HG02884 (cell line): ENCODE data around the gene EPB41L2.
"Not testable (repeated sequence)": the region's sequence is repeated elsewhere in the genome, so short reads cannot be mapped to it uniquely, and the experiment has no call there.

ENCODE experiments used
- ATAC-seq: cut with Tn5 transposase; IDR thresholded peaks from one replicate; pipeline ENCODE4 v1.9.1; 2021; ENCODE audit warnings: mild to moderate bottlenecking, moderate library complexity; ENCODE audit not compliant: unreplicated experiment

EPB41L2 gene

DNA sequence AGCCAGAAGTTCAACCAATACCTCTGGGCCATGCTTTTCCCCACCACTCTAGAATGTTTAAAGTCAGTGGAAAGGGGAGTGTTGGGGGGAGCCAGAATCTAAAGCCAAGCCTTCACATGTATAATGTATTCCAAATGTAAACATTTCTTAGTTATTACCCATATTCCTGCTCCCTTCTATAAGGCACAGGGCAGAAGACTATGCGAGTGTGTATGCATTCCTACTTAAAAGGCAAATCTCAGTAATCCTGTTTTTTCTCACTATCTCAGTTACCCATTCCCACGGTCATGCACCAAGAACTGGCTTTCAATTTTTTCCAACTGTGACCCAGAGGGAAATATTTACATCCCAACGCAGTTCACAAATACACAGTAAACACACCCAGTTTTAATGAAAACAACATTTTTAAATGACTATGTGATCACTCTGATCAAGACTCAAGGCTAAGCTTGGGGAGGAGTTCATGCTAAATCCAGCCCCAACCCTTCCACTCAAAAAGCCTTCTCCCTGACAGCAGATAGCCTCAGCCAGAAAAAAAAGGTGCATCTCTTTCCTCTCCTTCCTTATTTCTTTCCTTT lies 57.5 kb downstream of the EPB41L2 start:
- no peak for ATAC-seq

DNA sequence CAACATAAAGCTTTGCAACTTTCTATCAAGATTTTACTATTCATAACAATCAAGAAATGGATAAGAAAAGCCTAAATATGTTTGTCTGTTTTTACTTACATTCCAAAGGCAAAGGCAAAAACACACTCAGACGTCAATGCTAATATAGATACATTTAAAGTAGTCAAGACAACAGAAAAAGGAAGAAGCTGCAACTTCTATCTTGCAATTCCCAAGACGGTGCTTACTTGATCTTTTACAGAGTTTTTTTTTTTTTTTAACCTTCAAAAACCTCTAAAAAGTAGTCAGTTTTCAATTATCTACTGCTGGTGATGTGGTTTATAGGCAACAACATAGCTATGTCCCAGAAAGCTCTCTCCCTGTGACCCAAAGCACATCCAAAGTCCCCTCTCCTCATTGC lies 58.1 kb downstream of the EPB41L2 start:
- no peak for ATAC-seq

DNA sequence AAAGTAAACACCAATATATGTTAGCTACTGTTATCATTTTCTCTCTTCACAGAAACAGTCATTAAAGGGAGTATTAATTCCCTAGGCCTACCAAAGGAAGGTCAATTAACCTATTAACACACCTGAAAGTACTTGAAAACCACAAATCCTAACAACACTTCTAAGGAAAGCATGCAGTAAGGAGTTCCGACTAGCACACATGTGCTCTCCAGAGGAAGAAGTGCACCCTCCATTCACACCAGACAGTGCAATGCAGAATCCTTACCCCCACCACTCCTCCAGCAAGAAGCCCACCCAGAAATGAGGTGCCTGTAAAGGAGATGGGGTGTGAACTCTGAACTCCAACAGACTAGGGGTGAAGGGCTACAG lies 58.7 kb downstream of the EPB41L2 start:
- ATAC-seq: no peak

DNA sequence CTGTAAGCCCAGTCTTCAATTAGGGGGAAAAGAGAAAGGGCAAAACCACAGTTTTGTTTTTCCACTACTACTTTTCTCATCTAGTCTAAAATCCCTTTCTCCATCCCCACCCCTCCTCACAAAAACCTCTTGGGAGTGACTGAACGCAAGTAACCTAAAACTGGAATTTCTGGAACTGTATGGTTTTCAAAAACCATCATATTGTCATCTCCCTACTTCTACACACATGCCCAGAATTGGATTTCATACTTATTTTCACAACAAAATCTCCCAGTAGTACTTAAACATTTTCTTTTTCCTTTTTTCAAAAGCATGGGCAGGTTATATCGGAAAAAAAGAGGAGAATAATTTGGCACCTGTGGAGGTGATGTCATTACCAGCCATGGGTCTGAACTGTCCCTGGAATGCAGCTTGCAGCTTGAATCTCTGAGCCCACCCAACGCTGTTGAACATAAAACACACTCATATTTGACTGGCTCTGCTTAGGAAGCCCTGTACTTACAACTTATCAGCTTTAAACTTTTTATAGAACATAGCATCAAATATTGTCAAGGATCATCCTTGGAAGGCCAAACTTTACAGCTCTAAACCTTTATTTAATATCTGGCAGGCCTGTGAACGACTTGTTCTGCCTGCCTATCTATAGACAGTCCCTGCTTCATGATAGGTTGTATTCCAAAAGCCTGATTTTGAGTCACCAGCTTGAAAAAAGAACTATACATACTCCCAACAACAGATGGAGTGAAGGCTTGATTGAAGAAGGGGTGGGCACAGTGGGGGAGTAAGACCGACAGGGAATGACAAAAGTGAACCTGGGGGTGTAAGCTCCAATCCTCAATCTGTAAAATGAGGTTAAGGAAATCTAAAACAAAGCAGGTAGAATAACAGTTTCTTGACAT lies 59.3 kb downstream of the EPB41L2 start:
- ATAC-seq: no peak

- ATAC-seq: no peak
Observed at GRCh38 chr6:131002661-131002980, 60.4 kb downstream of the EPB41L2 start.

DNA sequence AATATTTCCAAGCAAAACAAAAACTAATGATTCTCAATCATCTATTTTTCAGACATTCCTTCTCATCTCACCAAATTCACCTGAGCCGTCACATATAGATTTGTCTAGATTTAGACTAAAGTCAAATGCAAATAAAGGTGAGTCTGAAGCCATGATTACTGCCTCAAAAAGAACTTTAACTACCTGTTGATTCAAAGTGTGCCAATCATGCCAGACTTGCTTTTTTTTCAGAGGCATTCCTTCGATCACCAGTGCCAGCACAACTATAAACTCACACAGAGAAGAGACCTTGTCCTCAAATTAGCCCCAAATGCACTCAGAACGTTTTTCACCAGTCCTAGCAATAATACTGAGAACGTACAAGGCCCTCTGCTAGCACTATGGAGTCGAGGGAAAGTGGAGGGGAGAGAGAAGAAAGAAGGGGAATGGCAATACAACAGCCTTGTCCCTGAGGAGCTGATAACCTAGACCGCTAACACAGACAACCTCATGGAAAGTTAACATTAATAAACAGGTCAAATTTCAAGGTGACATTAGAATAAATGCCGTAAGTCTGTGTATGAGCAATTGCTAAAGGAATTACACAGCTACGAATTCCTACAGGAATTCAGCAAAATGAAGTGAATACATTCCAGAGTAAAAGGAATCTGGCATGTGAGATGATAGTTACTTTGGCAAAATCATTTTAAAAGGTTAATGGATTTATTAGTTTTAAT lies 60.9 kb downstream of the EPB41L2 start:
- ATAC-seq: no peak

DNA sequence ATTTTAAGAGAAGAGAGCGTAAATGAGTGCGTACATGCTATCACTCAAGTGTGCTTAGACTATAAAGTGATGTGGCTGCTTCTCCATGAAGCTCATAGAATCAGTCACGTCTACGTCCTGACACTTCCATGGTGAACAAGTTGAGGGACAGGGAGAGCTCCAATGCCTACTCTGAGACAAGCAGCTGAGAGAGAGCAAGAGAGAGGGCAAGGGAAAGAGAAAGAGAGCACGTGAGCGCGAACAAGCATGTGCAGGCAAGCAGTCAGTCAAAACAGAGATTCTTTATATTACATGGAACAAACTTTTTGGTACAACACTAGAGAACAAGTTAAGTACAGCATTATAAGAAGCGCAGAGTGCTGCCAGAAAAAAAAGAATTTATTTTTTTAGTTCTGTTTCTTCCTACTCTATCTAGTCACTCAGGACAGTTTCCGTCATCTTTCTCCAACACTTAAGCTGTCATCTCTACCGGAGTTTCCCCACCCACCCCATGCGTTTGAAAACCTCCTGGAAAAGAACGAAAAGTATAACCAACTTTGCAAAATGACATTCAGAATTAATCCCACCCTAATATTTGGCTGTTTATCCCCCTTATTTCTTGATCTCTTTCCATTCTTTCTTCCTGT lies 61.8 kb downstream of the EPB41L2 start:
- no peak for ATAC-seq

- ATAC-seq: no peak
Observed at GRCh38 chr6:131000544-131000943, 62.5 kb downstream of the EPB41L2 start.

DNA sequence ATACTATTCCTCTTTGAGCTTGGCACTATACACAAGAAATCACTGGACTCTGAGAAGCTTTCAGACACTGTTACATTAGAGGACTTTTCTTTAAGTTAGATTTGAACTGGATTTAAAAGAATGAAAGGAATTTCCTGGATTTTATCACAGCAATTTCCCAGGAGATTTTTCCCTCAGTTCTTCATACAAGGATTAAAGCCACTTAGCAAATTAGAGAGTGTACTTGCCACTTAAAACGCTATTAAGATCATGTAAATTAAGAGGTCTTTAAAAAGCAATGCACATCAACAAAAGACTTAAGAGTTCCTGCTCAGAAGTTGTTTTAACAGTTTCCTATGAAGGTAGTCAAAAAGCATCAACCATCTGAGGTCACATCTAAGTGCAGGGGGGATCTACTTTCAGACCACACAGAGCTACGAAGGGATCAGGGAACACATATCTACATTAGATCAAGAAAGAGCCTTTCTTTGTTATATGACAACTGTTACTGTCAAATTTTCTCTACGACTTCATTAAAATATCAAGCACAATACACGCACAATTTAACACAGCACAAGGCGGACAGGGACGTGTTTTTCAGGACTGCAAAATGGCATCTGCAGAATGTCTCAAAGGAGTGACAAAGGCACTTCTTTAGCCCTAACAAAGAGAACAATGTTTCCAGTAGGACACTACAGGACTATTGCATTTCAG lies 65.8 kb downstream of the EPB41L2 start:
- no peak for ATAC-seq

DNA sequence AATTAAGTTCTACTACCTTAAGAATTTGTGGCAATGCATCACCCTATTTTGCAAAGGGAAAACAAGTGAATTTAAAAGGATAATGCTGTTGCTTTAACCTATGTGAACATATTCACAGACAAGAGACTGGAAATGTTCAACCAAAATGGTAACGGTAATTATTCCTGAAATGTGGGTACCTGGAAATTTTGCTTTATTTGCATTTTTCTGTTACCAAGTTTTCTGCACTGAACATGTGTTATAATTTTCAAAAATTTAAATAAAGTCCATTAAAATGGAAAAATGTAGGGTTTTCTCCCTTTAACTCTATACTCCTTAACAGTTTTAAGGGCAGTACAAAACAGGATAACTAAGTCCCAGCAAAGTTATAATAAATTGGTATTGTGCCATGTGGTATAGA lies 66.4 kb downstream of the EPB41L2 start:
- ATAC-seq: no peak

- no peak for ATAC-seq
Observed at GRCh38 chr6:130995783-130996447, 67.1 kb downstream of the EPB41L2 start.

DNA sequence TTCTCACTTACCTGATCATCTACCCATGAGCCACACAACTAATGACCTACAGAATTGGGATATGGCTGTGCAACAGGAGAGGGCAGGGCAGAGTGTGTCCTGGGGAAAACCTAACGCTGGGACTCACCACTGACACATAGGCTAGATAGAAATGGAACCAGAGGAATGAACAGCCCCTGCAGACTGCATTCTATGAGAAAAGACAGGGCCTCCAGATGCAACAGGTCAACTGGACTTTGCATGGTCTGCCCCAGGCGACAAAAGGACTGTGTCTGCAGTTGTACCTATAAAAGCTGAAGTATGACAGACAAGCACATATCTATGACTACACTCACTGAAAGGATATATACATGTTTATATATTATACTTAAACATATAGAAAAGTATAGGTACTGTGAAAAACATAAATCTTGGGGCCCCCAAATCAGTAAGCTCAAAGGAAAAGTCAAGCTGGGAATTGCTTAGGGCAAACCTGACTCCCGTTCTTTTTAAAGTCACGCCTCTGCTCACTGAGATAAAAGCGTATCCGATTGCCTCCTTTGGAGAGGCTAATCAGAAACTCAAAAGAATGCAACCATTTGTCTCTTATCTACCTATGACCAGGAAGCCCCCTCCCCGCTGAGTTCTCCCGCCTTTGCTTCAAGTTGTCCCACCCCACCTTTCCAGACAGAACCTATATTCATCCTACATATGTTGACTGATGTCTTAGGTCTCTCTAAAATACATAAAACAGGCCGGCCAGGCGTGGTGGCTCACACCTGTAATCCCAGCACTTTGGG lies 68.5 kb downstream of the EPB41L2 start:
- no peak for ATAC-seq

DNA sequence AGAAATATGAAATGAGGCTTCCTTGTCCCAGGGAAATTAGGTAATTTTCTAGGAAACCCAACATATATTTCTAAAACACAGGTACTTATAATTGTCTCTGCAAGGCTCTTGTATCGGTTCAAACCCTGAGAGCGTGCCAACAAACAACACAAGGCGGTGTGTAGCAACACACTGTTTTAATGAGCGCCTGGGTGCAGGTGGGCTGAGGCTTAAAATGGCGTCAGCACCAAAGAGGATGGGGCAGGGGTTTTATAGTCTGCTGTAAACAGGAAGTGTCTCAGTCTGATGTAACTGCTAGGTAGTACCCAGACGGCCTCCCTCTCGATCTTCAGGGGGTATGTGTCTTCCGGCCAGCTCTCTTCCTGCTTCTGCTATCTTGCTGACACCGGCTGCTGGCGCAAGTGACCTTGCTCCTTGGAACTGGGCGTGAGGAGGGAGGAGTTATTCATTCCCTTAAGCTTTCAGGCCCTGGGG lies 69.7 kb downstream of the EPB41L2 start:
- ATAC-seq: no peak

GRCh38 chr6:130991422-130992137 lies 71.5 kb downstream of the EPB41L2 start:
- no peak for ATAC-seq

DNA sequence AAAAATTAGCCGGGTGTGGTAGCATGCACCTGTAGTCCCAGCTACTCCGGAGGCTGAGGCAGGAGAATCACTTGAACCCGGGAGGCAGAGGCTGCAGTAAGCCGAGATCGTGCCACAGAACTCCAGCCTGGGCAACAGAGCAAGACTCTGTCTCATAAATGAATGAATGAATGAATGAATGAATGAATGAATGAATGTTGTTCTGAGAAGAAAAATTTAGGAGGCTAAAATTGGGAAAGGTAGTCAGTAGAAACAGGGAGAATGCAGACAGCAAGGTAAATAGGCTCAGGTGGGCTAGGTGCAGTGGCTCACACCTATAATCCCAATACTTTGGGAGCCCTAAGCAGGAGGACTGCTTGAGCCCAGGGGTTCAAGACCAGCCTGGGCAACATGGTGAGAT lies 75.5 kb downstream of the EPB41L2 start:
- ATAC-seq: not testable (repeated sequence)

- no peak for ATAC-seq
Observed at GRCh38 chr6:130985115-130985514, 77.9 kb downstream of the EPB41L2 start.

DNA sequence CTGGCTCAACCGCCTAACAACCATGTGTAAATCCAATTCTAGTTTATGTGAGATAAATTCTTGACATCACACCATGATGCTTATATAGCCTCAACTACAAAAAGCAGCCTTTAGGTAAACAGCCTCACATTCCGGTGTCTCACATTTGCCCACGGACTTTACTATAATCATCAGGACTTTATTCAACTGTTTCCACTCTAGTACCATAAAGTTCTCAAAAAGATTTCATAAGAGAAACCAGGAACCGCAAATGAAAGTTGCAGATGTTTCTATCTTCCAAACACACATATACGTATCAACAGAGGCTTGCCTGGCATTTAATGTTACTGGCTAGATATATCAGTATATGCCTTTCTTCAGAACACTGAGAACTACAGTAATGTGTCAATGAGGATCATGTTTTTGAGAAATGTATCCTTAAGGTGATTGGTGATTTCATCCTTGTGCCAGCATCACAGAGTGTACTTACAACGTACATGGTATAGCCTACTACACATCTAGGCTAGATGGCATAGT lies 80.0 kb downstream of the EPB41L2 start:
- no peak for ATAC-seq

DNA sequence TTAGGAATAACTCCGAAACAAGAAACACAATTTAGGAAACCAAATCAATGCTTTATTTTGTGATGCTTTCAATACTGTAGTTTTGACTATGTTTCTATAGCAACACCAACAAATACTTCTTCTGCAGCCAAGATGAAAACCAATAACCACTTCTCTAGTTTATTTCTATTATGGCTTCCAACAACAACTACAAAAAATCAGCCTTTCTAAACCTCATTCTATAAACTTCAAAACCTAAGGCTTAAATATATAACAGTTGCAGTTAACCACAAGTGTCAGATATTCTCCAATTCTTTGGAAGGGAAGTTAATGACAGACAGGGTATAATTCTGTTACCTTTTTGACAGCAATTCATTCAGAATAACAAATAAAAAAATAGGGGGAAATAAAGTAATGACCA lies 80.9 kb downstream of the EPB41L2 start:
- no peak for ATAC-seq

DNA sequence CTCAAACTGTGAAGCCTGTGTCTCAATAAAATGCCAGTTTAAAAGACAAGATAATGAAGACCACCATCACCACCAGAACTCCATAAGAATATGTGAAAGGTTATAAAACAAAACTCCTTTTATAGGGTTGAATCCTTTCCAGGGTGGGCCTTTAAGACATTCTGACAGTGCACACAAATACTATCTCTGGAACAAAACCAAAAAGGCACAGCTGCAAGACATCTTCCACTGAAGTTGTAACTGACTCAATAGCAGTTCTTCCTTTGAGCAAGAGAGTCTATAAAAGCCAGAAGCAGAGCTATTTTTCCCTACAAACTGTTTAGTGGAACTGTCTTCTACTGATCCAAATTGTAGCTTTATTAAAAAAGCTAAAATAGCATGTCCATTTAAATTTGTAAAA lies 81.6 kb downstream of the EPB41L2 start:
- no peak for ATAC-seq
